ENCODE results near the gene NPBWR2.
"Not testable (repeated sequence)": the region's sequence is repeated elsewhere in the genome, so short reads cannot be mapped to it uniquely, and the experiment has no call there.

The NPBWR2 gene

DNA sequence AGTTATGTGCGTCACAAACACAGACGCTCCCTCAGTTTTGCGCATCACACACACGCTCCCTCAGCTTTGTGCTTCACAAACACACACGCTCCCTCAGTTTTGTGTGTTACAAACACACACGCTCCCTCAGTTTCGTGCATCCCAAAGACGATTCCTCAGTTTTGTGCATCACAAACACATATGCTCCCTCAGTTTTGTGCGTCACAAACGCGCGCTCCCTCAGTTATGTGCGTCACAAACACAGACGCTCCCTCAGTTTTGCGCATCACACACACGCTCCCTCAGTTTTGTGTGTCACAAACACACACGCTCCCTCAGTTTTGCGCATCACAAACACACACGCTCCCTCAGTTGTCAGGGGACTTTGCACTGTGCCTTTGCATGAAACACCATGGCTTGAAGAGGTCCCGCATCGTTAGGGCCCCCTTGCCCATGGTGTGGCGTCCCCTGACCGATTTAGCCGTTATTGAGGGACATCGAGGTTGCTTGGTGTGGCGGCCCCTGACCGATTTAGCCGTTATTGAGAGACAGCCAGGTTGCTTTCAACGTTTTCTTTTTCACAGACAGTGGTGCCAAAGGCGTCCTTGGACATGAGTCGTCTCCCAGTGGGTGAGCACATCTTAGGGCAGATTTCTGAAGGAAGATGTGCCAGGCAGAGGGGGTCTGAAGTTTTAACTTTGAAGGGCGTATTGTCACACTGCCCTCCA lies 28.8 kb upstream of the NPBWR2 start:
- Mint-ChIP-seq H3K27ac (no peak overlapping the region), H3K9me3 (no peaks in the 10 kb centered on the region), H3K27me3 (no peaks in the 10 kb centered on the region)

GRCh38 chr20:64134744-64135143 lies 27.4 kb upstream of the NPBWR2 start:
- H3K27ac Mint-ChIP-seq, H3K4me1 Mint-ChIP-seq: not testable (repeated sequence)

More for the DNA sequence above, 28.8 kb upstream of the NPBWR2 start:
- DNase-seq (no peak), ATAC-seq (no peak)
- H3K4me3 Mint-ChIP-seq = no peak overlapping the region
- H3K4me1 Mint-ChIP-seq = no peaks in the 10 kb centered on the region
- no peaks in the 10 kb centered on the region for H3K36me3 Mint-ChIP-seq (ENCODE audit: low read depth)

DNA sequence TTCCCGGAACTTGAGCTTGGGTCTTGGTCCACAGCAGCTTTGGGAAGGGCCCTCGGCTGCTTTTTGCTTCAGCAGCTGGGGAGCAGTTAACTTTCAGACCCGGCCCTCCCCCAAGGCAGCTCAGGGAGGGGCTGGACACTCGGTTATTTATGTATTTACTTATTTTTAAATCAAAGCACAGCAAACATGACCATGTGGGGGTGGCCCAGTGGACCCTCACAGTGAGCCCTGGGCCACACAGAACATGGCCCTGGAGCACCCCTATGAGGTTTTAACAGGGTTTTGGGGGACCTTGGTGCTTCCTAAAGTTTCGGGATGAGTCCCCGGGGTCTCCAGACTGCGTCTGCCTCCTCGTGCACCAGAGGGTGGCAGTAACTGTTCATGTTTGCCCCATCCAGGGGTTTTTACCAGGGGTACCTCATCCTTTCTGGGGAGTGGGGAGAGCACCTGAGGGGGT lies 26.6 kb upstream of the NPBWR2 start:
- ATAC-seq = no peak
- H3K9me3 Mint-ChIP-seq = no peaks in the 10 kb centered on the region
- H3K27me3 Mint-ChIP-seq = peaks cover 3% of the 10 kb centered on the region
- H3K36me3 Mint-ChIP-seq (ENCODE audit: low read depth) = no peaks in the 10 kb centered on the region
- no peak for DNase-seq
- no peak overlapping the region for H3K4me3 Mint-ChIP-seq
- H3K4me1 Mint-ChIP-seq = no peaks in the 10 kb centered on the region
- no peak overlapping the region for H3K27ac Mint-ChIP-seq

More at GRCh38 chr20:64134744-64135143, 27.4 kb upstream of the NPBWR2 start:
- H3K9me3 Mint-ChIP-seq; DNase-seq; H3K27me3 Mint-ChIP-seq; ATAC-seq; H3K36me3 Mint-ChIP-seq (ENCODE audit: low read depth); H3K4me3 Mint-ChIP-seq: not testable (repeated sequence)

DNA sequence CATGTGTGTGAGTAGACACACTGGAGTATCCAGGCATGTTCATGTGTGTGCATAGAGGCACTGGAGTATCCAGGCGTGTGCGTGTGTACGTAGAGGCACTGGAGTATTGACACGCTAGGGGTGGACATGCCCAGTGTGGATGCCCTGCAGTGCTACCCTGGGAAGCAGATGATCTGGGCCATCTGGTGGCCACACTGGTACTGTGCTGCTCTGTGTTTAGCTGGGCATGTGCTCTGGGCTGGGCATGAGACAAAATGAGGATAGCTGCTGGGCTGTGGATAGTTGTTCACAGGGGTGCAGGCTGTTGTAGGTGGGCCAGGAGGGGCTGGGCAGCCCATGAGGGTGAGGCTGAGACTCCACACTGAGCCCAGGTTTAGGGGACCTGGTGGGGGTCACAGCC lies 24.0 kb upstream of the NPBWR2 start:
- no peak overlapping the region for H3K4me3 Mint-ChIP-seq

DNA sequence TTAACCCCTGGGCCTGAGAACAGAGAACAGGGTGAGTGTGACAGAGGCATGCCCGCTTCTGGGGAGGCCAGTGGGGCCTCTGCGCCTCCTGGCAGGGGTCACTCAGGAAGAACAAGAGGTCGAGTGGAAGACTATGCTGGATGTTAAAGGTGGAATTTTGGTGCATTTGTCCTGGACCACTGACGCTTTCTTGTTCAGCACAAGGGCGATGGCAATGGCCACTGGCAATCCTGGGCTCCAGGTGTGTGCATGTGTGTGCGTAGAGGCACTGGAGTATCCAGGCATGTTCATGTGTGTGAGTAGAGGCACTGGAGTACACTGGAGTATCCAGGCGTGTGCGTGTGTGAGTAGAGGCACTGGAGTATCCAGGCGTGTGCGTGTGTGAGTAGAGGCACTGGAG lies 23.5 kb upstream of the NPBWR2 start:
- Mint-ChIP-seq H3K4me3 (no peak overlapping the region), H3K9me3 (no peaks in the 10 kb centered on the region), H3K36me3 (ENCODE audit: low read depth) (no peaks in the 10 kb centered on the region), H3K4me1 (no peaks in the 10 kb centered on the region), H3K27ac (no peak overlapping the region), H3K27me3 (peaks cover 9% of the 10 kb centered on the region)
- DNase-seq (no peak), ATAC-seq (no peak)

More for the DNA sequence above, 24.0 kb upstream of the NPBWR2 start:
- DNase-seq (no peak), ATAC-seq (peak; percentile 68)
- no peaks in the 10 kb centered on the region for H3K36me3 Mint-ChIP-seq (ENCODE audit: low read depth)
- H3K27me3 Mint-ChIP-seq = peaks cover 9% of the 10 kb centered on the region
- no peak overlapping the region for H3K27ac Mint-ChIP-seq
- H3K9me3 Mint-ChIP-seq = no peaks in the 10 kb centered on the region
- H3K4me1 Mint-ChIP-seq = no peaks in the 10 kb centered on the region

- no peaks in the 10 kb centered on the region for H3K4me1 Mint-ChIP-seq
- peaks cover 9% of the 10 kb centered on the region for H3K27me3 Mint-ChIP-seq
- ATAC-seq (no peak), DNase-seq (no peak)
- H3K36me3 Mint-ChIP-seq (ENCODE audit: low read depth) = no peaks in the 10 kb centered on the region
- H3K9me3 Mint-ChIP-seq = no peaks in the 10 kb centered on the region
- no peak overlapping the region for H3K27ac Mint-ChIP-seq
- H3K4me3 Mint-ChIP-seq = no peak overlapping the region
Observed at GRCh38 chr20:64130271-64130670, 22.9 kb upstream of the NPBWR2 start.

DNA sequence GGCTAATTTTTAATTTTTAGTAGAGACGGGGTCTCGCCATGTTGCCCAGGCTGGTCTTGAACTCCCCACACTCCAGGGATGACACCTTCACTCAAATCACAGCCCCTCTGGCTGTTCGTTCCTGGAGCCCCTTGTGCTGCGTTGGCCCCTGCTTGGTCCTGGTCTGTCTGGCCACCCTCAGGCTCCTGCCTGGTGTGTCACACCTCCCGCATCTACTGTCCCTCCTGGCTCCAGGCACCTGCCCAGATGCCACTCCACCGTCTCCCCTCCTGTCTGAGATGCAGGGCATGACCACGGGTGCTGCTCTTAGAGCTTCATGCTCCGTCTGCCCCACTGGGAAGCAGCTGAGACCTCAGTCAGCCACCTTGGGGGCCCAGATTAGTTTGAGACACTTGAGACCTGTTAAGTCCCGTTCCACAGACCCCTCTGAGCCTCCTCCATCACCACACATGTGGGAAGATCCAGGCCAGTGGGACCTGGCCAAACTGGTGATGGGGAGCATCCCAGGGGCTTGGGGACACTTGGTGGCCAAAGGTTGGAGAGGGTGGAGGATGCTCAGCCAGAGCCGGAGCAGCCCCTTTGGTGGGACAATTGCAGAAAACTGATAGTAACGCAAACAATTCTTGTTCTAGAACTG lies 21.9 kb upstream of the NPBWR2 start:
- H3K4me3 Mint-ChIP-seq = no peak overlapping the region
- H3K27me3 Mint-ChIP-seq = peaks cover 9% of the 10 kb centered on the region
- no peaks in the 10 kb centered on the region for H3K36me3 Mint-ChIP-seq (ENCODE audit: low read depth)
- no peaks in the 10 kb centered on the region for H3K4me1 Mint-ChIP-seq
- DNase-seq (no peak), ATAC-seq (no peak)
- H3K27ac Mint-ChIP-seq = no peak overlapping the region
- H3K9me3 Mint-ChIP-seq = no peaks in the 10 kb centered on the region

- H3K4me3 Mint-ChIP-seq; H3K9me3 Mint-ChIP-seq; ATAC-seq; H3K4me1 Mint-ChIP-seq; H3K27me3 Mint-ChIP-seq; H3K36me3 Mint-ChIP-seq (ENCODE audit: low read depth); DNase-seq; H3K27ac Mint-ChIP-seq: not testable (repeated sequence)
Observed at GRCh38 chr20:64123517-64123916, 16.2 kb upstream of the NPBWR2 start.

- not testable (repeated sequence) for ATAC-seq; H3K4me1 Mint-ChIP-seq; H3K4me3 Mint-ChIP-seq; H3K9me3 Mint-ChIP-seq; DNase-seq; H3K36me3 Mint-ChIP-seq (ENCODE audit: low read depth); H3K27ac Mint-ChIP-seq; H3K27me3 Mint-ChIP-seq
Observed at GRCh38 chr20:64122927-64123326, 15.6 kb upstream of the NPBWR2 start.

GRCh38 chr20:64121586-64121985 lies 14.2 kb upstream of the NPBWR2 start:
- Mint-ChIP-seq H3K27ac (no peak overlapping the region), H3K9me3 (no peaks in the 10 kb centered on the region), H3K4me3 (no peak overlapping the region), H3K36me3 (ENCODE audit: low read depth) (no peaks in the 10 kb centered on the region), H3K27me3 (peaks cover 5% of the 10 kb centered on the region), H3K4me1 (peaks cover 9% of the 10 kb centered on the region)
- ATAC-seq (no peak), DNase-seq (no peak)

- Mint-ChIP-seq H3K27me3 (peaks cover 5% of the 10 kb centered on the region), H3K4me1 (peaks cover 9% of the 10 kb centered on the region), H3K36me3 (ENCODE audit: low read depth) (no peaks in the 10 kb centered on the region), H3K27ac (peak overlapping the region; percentile 81), H3K9me3 (no peaks in the 10 kb centered on the region), H3K4me3 (peak overlapping the region; percentile 17)
- DNase-seq (no peak), ATAC-seq (no peak)
Observed at GRCh38 chr20:64119681-64120341, 12.4 kb upstream of the NPBWR2 start.

GRCh38 chr20:64119301-64119680 lies 11.9 kb upstream of the NPBWR2 start:
- H3K4me1 Mint-ChIP-seq = peaks cover 9% of the 10 kb centered on the region
- H3K4me3 Mint-ChIP-seq = no peak overlapping the region
- no peaks in the 10 kb centered on the region for H3K36me3 Mint-ChIP-seq (ENCODE audit: low read depth)
- DNase-seq (no peak), ATAC-seq (no peak)
- peaks cover 5% of the 10 kb centered on the region for H3K27me3 Mint-ChIP-seq
- H3K27ac Mint-ChIP-seq = no peak overlapping the region
- no peaks in the 10 kb centered on the region for H3K9me3 Mint-ChIP-seq

DNA sequence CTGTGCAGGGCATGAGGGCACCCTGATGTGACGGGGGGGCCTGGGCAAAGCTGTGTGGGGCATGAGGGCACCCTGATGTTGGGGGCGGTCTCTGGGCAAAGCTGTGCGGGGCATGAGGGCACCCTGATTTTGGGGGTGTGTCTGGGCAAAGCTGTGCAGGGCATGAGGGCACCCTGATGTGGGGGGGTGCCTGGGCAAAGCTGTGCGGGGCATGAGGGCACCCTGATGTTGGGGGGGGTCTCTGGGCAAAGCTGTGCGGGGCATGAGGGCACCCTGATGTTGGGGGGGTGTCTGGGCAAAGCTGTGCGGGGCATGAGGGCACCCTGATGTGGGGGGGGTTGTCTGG lies 10.0 kb upstream of the NPBWR2 start:
- H3K36me3 Mint-ChIP-seq (ENCODE audit: low read depth); H3K9me3 Mint-ChIP-seq; H3K4me3 Mint-ChIP-seq; ATAC-seq; H3K27me3 Mint-ChIP-seq; H3K27ac Mint-ChIP-seq; H3K4me1 Mint-ChIP-seq; DNase-seq: not testable (repeated sequence)

DNA sequence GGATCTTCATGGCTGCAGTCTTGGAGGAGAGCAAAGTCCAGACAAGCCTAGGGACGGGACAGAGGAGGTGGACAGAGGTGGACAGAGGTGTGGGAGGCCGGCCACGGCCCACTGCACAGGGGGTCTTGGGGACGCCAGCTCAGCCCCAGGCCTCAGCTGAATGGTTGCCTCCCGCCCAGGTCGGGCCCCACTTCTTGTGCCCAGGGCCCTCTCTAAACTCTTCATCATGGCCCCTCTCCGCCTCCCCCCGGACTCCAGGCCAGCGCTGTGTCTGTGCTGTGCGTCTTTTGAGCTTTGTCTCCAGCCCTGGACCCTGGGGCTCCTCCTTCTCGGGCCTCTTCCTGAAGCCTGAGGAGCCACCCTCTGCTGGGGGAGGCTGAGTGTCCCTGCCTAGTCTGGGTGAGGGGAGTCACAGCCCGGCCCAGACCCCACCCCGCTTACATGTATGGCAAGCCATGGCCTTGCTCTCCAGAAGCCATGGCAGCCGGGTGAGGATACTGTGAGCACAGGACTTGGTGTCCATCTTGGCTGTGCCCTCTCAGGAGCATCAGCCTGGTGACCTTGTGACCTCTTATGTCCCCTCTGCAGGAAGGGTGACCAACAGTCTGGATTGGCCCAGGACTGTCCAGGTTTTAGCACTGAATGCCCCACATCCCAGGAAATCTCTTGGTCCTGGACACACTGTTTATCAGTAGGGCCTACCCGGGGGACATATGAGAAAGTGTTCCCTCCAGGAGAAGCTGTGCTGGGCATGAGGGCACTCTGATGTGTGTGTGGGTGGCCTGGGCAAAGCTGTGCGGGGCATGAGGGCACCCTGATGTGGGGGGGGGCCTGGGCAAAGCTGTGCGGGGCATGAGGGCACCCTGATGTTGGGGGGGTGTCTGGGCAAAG lies 9.4 kb upstream of the NPBWR2 start:
- Mint-ChIP-seq H3K9me3 (no peaks in the 10 kb centered on the region), H3K4me1 (peaks cover 9% of the 10 kb centered on the region), H3K4me3 (no peak overlapping the region), H3K27ac (no peak overlapping the region), H3K36me3 (ENCODE audit: low read depth) (no peaks in the 10 kb centered on the region), H3K27me3 (peaks cover 4% of the 10 kb centered on the region)
- ATAC-seq (no peak), DNase-seq (no peak)

Data from activated naive CD8-positive, alpha-beta T cell treated with anti-CD3 and anti-CD28 coated beads, Interleukin-2, amount 50 U/mL, for 24 hours (primary cell).